GM18508 (cell line): ENCODE data around the gene RDX.
"Not testable (repeated sequence)": the region's sequence is repeated elsewhere in the genome, so short reads cannot be mapped to it uniquely, and the experiment has no call there.

ENCODE experiments used
- ATAC-seq: cut with Tn5 transposase; IDR thresholded peaks from one replicate; pipeline ENCODE4 v1.9.1; 2021; ENCODE audit warnings: moderate number of reproducible peaks; ENCODE audit not compliant: insufficient read depth, unreplicated experiment

RDX gene

DNA sequence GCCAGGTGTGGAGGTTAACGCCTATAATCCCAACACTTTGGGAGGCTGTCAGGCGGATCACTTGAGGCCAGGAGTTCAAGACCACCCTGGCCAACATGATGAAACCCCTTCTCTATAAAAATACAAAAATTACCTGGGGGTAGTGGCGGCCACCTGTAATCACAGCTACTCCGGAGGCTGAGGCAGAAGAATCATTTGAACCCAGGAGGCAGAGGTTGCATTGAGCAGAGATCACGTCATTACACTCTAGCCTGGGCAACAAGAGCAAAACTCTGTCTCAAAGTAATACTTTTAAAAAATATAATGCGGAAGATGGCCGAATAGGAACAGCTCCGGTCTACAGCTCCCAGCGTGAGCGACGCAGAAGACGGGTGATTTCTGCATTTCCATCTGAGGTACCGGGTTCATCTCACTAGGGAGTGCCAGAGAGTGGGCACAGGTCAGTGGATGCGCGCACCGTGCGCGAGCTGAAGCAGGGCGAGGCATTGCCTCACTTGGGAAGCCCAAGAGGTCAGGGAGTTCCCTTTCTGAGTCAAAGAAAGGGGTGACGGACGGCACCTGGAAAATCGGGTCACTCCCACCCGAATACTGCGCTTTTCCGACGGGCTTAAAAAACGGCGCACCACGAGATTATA is 87.6 kb downstream of the RDX start:
- ATAC-seq, result not testable (repeated sequence)

DNA sequence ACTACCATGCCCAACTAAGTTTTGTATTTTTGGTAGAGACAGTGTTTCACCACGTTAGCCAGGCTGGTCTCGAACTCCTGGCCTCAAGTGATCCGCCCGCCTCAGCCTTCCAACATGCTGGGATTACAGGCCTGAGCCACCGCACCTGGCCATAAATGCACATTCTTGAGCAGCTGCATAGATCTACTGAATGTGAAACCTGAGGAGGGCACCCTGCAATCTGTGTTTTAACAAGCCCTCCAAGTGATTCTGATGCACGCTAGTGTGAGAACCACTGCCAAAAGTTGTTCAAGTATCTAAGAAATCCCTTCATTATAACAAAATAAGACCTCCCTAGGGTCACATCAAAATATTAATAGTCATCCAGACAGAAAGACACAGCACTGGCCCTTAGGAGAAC is 89.3 kb downstream of the RDX start:
- no peak for ATAC-seq

DNA sequence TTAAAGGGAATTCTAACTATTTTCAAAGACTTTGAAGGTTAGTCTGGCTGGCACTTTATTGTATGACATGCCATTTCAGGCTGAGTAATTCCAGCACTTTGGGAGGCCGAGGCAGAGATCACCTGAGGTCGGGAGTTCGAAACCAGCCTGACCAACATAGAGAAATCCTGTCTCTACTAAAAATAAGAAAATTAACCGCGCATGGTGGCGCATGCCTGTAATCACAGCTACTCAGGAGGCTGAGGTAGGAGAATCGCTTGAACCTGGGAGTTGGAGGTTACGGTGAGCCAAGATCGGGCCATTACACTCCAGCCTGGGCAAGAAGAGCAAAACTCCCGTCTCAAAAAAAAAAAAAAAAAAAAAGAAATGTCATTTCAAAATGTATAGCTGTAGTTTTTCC is 95.6 kb downstream of the RDX start:
- no peak for ATAC-seq

DNA sequence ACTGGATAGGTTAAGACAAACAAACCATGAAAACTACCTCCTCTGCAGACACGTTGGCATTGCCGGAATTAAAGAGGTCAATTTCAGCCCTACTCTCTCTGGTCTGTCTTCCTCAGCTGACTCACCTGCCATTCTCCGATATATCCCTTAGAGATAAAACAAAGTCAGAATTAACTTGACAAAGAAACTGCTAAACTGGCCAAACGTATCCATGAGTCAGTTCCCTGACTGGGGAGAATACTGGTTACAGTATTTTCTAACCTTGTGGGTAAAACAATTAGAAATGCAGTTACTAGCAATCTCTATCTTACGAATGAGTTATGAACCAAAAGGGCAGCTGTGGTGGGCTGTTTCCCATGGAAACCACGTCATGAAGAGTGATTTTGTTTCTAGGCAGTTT is 96.2 kb downstream of the RDX start:
- ATAC-seq, result no peak

DNA sequence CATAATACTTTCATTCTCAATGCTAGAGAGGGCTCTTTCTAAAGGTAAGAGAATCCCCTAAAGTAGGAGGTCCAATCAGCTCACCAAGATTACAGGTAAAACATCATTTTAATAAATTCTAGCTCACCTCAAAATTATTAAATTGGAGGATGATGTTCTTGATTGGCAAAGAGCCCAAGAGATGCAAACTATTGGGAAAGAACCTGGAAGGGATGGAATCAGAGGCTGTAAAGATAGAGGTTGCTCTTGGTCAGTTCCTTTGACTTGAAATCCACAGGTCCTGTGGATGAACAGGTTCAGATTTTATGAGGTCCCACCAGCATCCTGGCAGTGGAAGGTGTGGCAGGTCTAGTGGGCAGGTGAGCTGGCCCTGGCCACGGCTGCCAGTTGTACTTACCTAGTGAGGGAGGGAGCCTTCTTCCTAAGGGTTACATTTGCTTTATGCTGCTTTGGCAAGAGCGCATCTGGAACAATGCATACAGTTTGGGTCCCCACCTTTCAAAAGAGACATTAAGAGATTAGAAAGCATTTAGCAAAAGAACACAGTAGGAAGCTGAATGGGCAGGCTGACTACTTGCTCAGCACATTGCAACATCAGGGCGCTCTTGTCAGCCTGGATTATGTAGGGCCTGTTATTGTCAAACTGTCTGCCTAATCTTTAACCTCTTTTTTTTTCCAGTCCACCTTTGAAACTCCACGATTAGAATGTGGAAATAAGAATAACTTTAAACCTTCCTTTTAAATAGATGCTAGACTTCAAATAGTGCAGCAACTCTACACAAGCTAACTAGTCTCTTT is 97.0 kb downstream of the RDX start:
- ATAC-seq, result no peak

DNA sequence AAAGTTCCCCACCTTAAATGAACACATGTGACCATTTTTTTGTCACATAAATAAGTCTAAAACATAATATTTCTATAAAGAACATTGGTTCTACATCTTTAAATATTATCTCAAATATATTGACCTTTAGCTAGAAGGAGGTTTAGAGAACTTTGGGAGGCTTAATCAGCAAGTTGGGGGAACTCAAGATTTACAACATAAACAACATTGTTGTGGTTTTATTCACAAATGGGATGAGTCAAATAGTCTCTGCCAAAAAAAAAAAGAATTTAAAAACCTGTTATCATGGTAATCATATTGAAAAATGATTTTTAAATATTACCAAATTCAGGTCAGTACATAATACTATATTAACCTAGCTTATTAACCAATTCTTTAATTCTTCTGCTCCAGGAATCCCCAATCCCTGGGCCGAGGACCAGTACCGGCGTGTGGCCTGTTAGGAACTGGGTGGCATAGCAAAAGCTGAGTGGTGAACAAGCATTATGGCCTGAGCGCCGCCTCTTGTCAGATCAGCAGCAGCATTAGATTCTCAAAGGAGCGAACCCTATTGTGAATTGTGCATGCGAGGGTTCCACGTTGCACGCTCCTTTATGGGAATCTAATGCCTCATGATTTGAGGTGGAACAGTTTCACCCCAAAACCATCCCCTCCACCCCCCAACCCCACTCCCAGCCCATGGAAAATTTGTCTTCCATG is 98.2 kb downstream of the RDX start:
- ATAC-seq, result no peak

DNA sequence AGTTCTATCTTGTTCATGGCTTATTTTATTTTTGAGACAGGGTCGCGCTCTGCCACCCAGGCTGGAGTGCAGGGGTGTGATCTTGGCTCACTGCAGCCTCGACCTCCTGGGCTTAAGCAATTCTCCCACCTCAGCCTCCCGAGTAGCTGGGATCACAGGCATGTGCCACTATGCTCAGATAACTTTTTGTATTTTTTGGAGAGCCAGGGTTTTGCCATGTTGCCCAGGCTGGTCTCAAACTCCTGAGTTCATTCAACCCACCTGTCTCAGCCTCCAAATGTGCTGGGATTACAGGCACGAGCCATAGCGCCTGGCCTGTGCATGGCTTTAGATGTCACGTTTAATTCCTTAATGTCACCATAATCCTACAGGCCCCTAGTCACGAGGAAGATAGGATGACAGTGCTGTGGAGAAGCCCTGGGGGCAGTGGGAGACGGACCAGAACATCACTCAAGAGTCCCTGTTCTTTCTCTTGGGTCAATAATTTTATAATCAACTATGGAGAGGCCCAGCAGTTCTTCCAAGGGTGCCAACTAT is 99.5 kb downstream of the RDX start:
- no peak for ATAC-seq

DNA sequence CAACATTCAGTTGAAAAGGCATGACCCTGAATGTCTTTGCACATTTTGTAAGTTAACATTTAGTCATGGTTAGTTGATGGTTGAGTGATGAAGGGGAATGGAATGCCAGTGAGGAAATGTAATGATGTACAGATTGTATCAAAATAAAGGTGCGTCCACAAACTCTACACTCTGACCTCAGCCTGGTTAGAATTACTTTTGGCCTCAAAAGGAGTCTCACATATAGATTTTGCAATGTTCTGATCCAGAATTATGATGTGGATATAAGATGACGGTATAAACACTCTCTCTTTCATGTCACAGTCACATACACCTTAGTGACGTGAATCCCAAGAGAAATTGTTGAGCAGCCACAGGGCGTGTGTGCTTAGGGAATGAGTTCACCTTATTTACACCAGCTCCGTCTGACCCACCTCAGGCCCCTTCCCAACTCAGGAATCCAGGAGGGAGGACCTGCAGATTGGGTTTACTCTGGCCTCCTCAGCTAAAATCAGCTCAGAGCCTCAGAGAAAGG is 100.1 kb downstream of the RDX start:
- ATAC-seq, result no peak

DNA sequence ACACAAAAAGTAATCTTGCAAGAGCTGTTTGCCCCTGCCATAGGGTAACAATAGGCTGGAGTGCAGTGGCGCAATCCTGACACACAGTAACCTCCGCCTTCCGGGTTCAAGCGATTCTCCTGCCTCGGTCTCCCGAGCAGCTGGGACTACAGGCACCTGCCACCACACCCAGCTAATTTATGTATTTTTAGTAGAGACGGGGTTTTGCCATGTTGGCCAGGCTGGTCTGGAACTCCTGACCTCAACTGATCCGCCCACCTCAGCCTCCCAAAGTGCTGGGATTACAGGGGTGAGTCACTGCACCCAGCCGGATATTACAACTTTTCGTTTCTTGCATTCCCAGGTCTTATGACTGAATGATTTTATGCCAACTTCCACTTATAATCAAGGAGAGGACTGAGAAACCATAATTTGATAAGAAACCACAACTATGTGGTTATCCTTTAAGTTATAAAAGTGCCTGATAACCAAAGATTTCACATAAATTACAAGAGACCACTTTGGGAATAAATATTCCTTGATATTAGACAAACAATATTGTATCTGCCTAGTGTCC is 102.1 kb downstream of the RDX start:
- not testable (repeated sequence) for ATAC-seq

DNA sequence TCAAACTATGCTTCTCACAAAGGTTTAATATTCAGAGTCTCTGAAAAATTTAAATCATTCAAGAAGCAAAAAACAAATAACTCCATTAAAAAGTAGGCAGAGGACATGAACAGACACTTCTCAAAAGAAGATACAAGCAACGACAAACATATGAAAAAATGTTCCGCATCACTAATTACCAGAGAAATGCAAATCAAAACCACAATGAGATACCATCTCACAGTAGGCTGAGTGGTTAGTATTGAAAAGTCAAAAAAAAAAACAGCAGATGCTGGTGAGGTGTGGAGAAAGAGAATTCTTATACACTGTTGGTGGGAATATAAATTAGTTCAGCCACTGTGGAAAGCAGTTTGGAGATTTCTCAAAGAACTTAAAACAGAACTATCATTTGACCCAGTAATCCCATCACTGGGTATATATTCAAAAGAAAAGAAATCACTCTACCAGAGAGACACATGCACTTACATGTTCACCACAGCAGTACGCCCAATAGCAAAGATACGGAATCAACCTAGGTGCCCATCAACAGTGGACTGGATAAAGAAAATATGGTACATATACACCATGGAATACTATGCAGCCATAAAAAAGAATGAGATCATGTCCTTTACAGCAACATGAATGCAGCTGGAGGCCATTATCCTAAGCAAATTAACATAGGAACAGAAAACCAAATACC is 103.7 kb downstream of the RDX start:
- ATAC-seq, result peak; percentile 74

DNA sequence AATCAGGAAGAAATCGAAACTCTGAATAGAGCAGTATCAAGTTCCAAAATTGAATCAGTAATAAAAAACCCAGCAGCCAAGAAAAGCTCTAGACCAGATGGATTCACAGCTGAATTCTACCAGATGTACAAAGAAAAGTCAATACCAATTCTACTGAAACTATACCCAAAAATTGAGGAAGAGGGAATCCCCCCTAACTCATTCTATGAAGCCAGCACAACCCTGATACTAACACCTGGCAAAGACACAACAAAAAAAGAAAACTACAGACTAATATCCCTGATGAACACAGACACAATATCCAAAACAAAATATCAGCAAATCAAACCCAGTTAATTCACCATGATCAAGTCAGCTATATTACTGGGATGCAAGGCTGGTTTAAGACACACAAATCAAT is 105.5 kb downstream of the RDX start:
- no peak for ATAC-seq

DNA sequence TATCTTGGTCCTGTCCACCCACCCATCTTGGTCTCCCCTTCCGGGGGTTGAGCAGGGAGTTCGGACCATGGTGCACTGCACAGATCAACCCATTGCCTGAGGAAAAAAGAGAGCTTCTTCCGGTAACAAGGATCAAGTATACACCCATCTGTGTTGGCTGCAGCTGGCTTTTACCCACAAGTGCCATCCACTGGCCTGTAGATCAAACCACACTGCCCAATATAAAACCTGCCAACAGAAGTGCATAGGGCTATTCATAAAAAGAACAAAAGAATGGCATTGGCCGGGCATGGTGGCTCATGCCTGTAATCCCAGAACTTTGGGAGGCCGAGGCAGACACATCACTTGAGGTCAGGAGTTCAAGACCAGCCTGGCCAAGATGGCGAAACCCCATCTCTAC is 108.7 kb downstream of the RDX start:
- ATAC-seq, result no peak

DNA sequence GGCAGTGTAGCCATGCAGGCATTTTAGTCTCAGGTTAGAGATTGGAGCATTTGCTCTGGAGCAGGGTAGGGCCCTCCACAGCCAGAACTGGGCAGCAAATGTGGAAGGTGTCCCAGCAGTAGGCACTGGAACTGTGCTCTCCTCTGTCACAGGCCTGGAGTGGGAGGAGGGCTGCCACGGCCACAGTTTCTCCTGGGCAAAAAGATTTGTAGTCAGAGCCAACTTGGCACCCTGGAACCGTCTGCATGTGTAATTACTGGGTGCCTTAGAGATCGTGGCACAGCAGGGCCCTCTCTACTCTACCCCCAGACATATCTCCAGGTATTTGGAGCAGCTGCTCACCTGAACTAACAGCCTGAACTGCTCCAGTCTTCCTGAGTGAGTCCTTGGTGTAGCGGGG is 109.5 kb downstream of the RDX start:
- no peak for ATAC-seq

DNA sequence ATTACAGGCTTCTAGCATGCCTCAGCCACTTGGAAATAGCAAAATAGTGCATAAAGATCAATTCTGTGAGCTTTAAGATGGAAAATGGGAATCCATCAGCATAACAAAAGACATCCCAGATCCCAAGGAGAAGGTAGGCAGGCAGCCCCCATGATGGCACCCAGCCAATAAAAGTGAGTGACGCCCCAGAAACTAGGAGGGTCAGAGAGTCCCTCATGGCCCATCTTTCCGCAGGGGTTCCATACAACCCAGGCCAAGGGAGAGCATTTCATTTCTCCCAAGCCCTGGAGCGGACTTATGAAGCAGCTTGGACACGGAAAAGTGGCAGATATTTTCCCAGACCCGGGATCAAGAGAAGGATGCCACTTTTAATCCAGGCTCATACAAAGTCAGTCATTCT is 110.0 kb downstream of the RDX start:
- ATAC-seq, result no peak

DNA sequence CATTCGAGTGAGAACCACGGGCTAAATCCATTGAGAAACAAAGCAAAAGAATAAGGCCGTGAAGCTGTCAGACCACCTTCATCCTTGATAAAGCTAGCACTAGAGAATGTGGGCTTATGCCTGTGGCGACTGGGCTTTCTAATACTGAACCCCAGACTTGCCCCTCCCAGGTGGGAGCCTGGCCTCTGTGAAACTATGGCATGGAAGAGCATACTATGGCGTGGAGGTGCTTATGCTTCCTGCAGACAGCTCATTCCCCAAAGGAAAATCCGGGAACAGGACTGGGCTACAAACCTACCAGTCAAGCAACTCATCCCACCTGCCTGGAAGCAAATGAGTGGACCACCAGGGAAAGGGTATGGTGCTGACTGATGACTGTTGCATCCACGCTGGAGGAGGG is 110.8 kb downstream of the RDX start:
- no peak for ATAC-seq

DNA sequence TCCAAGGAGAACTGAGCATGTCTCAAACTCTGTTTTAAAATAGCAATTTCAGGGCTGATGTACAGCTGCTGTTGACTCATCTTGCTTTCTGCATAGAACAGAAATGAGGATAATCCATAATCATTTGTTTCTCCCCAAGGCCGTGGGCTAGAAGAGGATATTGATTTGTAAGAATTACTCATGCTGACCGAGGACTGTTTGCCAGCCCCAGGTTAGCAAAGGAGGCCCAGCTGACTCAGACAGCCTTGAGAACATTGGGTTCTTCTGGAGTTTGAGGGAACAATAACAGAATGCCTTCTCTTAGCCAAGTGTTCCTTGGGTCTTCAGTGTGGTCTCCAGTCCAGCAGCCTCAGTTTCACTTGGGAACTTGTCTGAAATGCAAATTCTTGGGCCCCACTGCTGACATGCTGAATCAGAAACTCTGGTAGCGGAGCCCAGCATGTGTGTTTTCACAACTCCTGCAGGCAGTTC is 111.3 kb downstream of the RDX start:
- ATAC-seq, result no peak

DNA sequence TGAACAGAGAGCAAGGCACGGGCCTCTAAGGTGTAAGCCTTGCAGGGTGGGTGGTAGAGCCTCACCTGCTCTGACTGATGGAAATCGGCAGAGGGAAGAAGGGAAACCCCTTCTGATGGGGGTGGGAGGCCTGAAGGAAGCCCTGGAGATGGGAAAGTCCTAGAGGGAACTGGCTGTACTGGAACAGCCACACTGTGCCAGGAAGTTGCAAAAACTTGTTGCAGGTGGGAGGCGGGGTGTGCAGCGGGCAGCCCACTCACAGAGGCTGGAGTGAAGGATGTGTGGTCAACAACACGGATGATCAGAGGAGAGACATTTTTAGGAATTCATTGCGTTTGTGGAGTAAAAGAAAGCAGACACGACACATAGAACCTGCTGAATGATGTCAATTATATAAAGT is 112.0 kb downstream of the RDX start:
- no peak for ATAC-seq

DNA sequence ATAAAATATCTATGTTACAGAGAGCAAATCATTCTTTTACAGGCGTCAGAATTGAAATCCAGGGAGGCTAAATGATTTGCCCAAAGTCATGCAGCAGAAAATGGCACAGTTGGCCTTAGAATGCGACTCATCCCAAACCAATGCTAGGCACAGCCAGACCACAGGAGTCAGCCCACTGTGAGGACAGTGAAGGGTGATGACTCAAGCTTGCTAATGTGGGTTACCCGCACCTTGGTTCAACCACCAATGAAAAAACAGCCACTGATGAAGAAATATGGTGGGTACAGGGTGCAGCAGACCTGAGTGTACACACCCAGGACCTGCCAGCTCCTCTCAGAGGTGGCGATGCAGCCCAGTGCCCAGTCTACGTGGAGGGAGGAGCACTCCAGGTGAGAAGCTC is 113.5 kb downstream of the RDX start:
- ATAC-seq, result no peak

DNA sequence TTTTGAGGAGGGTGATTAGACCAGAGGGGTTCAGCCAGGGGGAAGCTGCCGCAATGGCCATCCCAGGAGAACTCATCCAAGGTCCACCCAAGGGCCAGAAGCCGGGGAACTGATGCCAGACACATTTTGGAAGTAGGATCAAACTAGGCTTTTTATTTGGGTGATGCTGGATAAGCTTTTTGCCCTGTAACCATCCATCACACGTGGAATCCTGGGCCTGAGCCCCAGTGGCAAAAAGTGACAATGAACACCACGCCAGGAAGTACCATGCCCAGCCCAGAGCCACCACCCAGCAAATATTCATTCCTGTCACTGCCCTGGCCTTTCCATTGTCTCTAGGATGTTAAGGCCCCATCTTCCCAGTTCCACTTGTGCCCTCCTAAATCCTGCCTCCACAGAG is 117.3 kb downstream of the RDX start:
- no peak for ATAC-seq

DNA sequence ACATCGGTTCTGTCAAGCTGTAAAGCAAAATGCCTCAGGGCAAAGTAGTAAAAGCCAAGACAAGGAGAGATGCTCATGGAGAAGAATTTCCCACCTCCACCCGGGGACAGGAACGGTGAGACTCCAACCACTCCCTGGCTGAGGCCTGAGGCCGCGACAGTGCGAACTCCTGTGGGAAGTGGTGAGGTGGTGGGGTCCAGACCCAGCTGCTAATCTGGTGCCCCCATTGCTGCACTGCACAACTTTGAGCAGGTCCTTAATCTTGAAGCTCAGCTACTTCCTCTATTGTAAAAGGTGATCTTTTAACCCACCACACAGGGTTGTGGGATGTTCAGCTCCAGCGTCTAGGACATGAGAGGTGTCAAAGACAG is 119.3 kb downstream of the RDX start:
- no peak for ATAC-seq
